Gastroesophageal sphincter (tissue), 4 donors: ENCODE measurements around the gene EMP1. TPM values are rescaled to one million over a fixed set of nuclear protein-coding genes. Genes with fewer than 3 reads are reported as not detected.

ENCODE experiments used
- ATAC-seq: fragments of 150-250 bp; one replicate; pipeline ENCODE4 v1.9.1; 2016; ENCODE audit warnings: mild to moderate bottlenecking, moderate library complexity
- H3K27ac ChIP-seq, 4 donors: fragments of 200-600 bp; sonication (generic) in 3 of 4; 1 replicate in 3 of 4; 2 replicates in 1 of 4; pipeline ENCODE4 v1.5.1; 2016 to 2019
- H3K27me3 ChIP-seq: fragments of 200-600 bp; sonication (generic); one replicate; pipeline ENCODE4 v1.5.1; 2019
- H3K36me3 ChIP-seq, 2 donors: fragments of 200-600 bp; sonication (generic); one replicate each; pipeline ENCODE4 v1.5.1; 2019; ENCODE audit warnings: control low read depth in 1 of 2
- H3K4me1 ChIP-seq, 3 donors: fragments of 200-600 bp; sonication (generic); 1 replicate in 2 of 3; 2 replicates in 1 of 3; pipeline ENCODE4 v1.5.1; 2016 to 2019; ENCODE audit warnings: control low read depth in 2 of 3
- H3K4me3 ChIP-seq, 2 donors: fragments of 200-600 bp; sonication (generic); one replicate each; pipeline ENCODE4 v1.5.1; 2019; ENCODE audit warnings: mild to moderate bottlenecking in 1 of 2, moderate library complexity in 1 of 2
- H3K9me3 ChIP-seq, 3 donors: fragments of 200-600 bp; sonication (generic); one replicate each; pipeline ENCODE4 v1.5.1; 2017 to 2019; ENCODE audit warnings: control low read depth in 2 of 3
- EP300 ChIP-seq: sonication (generic); formaldehyde crosslinking; IDR thresholded peaks from one replicate; pipeline ENCODE4 v1.6.1; 2017; ENCODE audit warnings: antibody characterized with exemption, mild to moderate bottlenecking
- POLR2A ChIP-seq, 2 donors: fragments of 450-650 bp; IDR thresholded peaks; one replicate each; pipeline ENCODE4 v1.6.1; 2017; ENCODE audit warnings: antibody characterized with exemption in 2 of 2, mild to moderate bottlenecking in 2 of 2, moderate library complexity in 1 of 2
- POLR2AphosphoS5 ChIP-seq: sonication (generic); formaldehyde crosslinking; IDR thresholded peaks from one replicate; pipeline ENCODE4 v1.6.1; 2017; ENCODE audit warnings: antibody characterized with exemption
- WGBS, 2 donors: methylation state at CpG; one replicate each; pipeline ENCODE4 v1.1.5; 2018; ENCODE audit warnings: low coverage in 1 of 2; 5-methylcytosine and 5-hydroxymethylcytosine counted together
- total RNA-seq, 4 donors: library from RNA; depleted of rRNA; stranded (reverse); fragments of >200 nt; gene quantifications; one replicate each; pipeline ENCODE4 v1.1.0, GENCODE V29; 2016
- TF ChIP-seq, protein P1 (sequence below), 4 experiments: fragments of 200-600 bp in 2 of 4; fragments of 450-650 bp in 2 of 4; sonication (generic) in 1 of 4; IDR thresholded peaks; one replicate each; pipeline ENCODE4 v1.5.1; 2017 to 2019; ENCODE audit warnings: antibody characterized with exemption in 4 of 4, mild to moderate bottlenecking in 2 of 4, moderate library complexity in 2 of 4

EMP1 gene
- total RNA-seq, 4 donors from 2014 or later = 50.0 to 482 (median 331) TPM

GRCh38 chr12:13181375-13182070, 15.0 kb upstream of the EMP1 start:
- H3K27ac ChIP-seq = no peak overlapping the region
- TF ChIP-seq POLR2A (IDR thresholded peaks at IDR 0.05) (no peak), POLR2AphosphoS5 (no peak), EP300 (no peak)
- TF ChIP-seq, protein P1, sequence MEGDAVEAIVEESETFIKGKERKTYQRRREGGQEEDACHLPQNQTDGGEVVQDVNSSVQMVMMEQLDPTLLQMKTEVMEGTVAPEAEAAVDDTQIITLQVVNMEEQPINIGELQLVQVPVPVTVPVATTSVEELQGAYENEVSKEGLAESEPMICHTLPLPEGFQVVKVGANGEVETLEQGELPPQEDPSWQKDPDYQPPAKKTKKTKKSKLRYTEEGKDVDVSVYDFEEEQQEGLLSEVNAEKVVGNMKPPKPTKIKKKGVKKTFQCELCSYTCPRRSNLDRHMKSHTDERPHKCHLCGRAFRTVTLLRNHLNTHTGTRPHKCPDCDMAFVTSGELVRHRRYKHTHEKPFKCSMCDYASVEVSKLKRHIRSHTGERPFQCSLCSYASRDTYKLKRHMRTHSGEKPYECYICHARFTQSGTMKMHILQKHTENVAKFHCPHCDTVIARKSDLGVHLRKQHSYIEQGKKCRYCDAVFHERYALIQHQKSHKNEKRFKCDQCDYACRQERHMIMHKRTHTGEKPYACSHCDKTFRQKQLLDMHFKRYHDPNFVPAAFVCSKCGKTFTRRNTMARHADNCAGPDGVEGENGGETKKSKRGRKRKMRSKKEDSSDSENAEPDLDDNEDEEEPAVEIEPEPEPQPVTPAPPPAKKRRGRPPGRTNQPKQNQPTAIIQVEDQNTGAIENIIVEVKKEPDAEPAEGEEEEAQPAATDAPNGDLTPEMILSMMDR (IDR thresholded peaks at IDR 0.05) = no peak
- no peak overlapping the region for H3K4me3 ChIP-seq
- H3K4me1 ChIP-seq = peaks cover 0 to 19% (median 13%) of the 10 kb centered on the region in 3 donors
- ATAC-seq = no peak
- 83% methylated on average over 2 of the region's 3 CpGs; no CpG with 5 or more reads in 1 of the 2 donors for WGBS, 2 donors
- no peaks in the 10 kb centered on the region for H3K36me3 ChIP-seq
- H3K9me3 ChIP-seq = no peaks in the 10 kb centered on the region
- H3K27me3 ChIP-seq = peaks cover 3% of the 10 kb centered on the region

DNA sequence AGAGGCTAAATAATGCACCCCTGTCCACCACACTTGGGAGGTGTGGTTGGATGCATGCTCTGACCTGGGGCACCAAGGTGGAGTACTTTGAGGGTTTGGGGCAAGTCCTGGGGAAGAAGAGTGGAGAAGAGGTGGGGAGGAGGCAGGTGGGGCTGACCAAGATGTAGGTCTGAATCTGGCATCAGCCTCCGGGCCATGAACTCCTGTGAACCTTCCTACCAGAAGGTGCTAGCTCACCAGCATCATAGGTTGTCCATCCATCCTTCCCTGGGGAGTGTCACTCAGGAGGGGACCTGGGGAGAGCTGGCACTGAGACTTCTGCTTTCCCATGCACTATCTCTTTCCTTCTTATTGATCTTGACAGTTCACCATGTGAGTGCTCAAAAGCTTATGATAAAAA, 13.6 kb upstream of the EMP1 start:
- no peak overlapping the region for H3K27ac ChIP-seq
- peaks cover 3% of the 10 kb centered on the region for H3K27me3 ChIP-seq
- no peaks in the 10 kb centered on the region for H3K36me3 ChIP-seq
- 100% methylated on average over 1 of the region's 1 CpG for WGBS, 2 donors
- TF ChIP-seq POLR2AphosphoS5 = no peak
- no peak for ATAC-seq
- H3K4me1 ChIP-seq = peaks cover 0 to 19% (median 13%) of the 10 kb centered on the region in 3 donors
- H3K4me3 ChIP-seq = no peak overlapping the region
- H3K9me3 ChIP-seq = no peaks in the 10 kb centered on the region

- no peaks in the 10 kb centered on the region for H3K36me3 ChIP-seq
- H3K27me3 ChIP-seq = peaks cover 3% of the 10 kb centered on the region
- peaks cover 0 to 19% (median 11%) of the 10 kb centered on the region in 3 donors for H3K4me1 ChIP-seq
- no peaks in the 10 kb centered on the region for H3K9me3 ChIP-seq
- TF ChIP-seq EP300 = no peak
- no peak for TF ChIP-seq POLR2A (IDR thresholded peaks at IDR 0.05)
- no peak for TF ChIP-seq POLR2AphosphoS5
- TF ChIP-seq, protein P1 (IDR thresholded peaks at IDR 0.05) = no peak
- no peak overlapping the region for H3K4me3 ChIP-seq
- ATAC-seq = no peak
- no peak overlapping the region for H3K27ac ChIP-seq
These were observed 12.9 kb upstream of the EMP1 start for GRCh38 chr12:13183620-13184019.

DNA sequence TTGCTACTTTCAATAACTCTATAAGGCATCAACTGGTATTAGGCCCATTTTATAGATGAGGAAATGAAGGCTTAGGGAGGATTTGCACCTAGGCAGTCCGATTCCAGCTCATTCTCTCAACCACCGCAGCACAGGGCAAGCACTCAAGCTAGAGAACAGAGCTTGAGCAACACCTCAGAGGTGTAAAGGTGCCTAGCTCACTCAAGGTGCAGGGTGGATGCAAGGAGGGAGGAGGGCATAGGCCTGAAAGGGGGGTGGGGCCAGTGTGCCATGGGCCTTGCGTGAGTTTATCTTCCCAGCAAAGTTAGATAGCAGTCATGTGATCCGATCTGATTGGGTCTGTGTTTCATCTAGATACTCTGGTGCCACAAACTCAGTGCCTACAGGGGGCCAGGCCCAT, 10.2 kb upstream of the EMP1 start:
- no peak for ATAC-seq
- Histone ChIP-seq H3K36me3 (no peaks in the 10 kb centered on the region), H3K4me3 (no peak overlapping the region), H3K27me3 (no peaks in the 10 kb centered on the region), H3K27ac (no peak overlapping the region), H3K9me3 (no peaks in the 10 kb centered on the region), H3K4me1 (peaks cover 0 to 9% (median 0%) of the 10 kb centered on the region in 3 donors)
- TF ChIP-seq POLR2AphosphoS5 (no peak), EP300 (no peak), POLR2A (IDR thresholded peaks at IDR 0.05) (no peak)
- TF ChIP-seq, protein P1 (IDR thresholded peaks at IDR 0.05) = no peak
- no CpG with 5 or more reads among the region's 4 CpGs for WGBS, 2 donors

DNA sequence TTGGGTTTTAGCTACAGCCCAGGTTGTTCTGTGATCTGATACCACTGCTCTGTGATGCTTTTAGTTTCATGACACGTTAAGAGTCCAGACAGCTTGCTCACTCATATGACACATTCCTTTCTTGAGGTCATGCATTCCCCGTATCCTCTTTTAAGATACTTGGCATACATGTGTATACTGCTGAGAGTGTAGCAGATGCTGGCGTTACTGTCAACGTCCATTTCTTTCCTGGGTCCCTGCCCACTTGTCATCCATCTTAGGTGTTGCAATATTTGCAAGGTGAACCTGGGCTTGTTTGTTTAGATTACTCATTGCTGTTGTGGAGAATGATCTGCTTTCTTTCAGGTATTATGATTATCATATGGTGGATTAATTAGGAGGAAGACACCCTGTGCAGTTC, 9.1 kb upstream of the EMP1 start:
- TF ChIP-seq POLR2A (IDR thresholded peaks at IDR 0.05) (no peak), EP300 (no peak), POLR2AphosphoS5 (no peak)
- TF ChIP-seq, protein P1 (IDR thresholded peaks at IDR 0.05) = no peak
- Histone ChIP-seq H3K36me3 (no peaks in the 10 kb centered on the region), H3K4me1 (peaks cover 0 to 9% (median 0%) of the 10 kb centered on the region in 3 donors), H3K4me3 (no peak overlapping the region), H3K27ac (no peak overlapping the region), H3K27me3 (no peaks in the 10 kb centered on the region), H3K9me3 (no peaks in the 10 kb centered on the region)
- no peak for ATAC-seq
- WGBS, 2 donors = 30 to 64% methylated on average over 4 of the region's 4 CpGs
